H1 (cell line): ENCODE results near the gene RAB4B. TPM values are rescaled to one million over a fixed set of nuclear protein-coding genes. Genes with fewer than 3 reads are reported as not detected.
"Not testable (repeated sequence)": the region's sequence is repeated elsewhere in the genome, so short reads cannot be mapped to it uniquely, and the experiment has no call there.

Experiments used
- CTCF ChIA-PET: fragments of 300-600 bp; sonication (Branson Sonifier 250); formaldehyde crosslinking; loops from one replicate; lab custom pipeline; 2021; ENCODE audit not compliant: partially characterized antibody; lab: Charles Lee
- POLR2A ChIA-PET: fragments of 300-600 bp; sonication (Branson Sonifier 250); formaldehyde crosslinking; loops from one replicate; lab custom pipeline; 2021; ENCODE audit warnings: inconsistent platforms; ENCODE audit not compliant: partially characterized antibody; lab: Charles Lee
- DNase-seq, 2 experiments: peaks; one replicate each; pipeline versions ENCODE4 v3.0.0 to v3.0.0-alpha.2; 2010 to 2022; ENCODE audit warnings: low spot score in 2 of 2, low read depth in 1 of 2, mixed read lengths in 1 of 2
- FAIRE-seq: peaks from 2 replicates; lab custom pipeline; 2011; peaks lifted over from hg19 to GRCh38; lab: Jason Lieb, UNC
- H2AFZ ChIP-seq: 2 replicates; pipeline ENCODE4 v1.8.1; 2012; ENCODE audit warnings: low read length, inconsistent platforms
- H2AK5ac ChIP-seq: 2 replicates; pipeline ENCODE4 v1.6.1; 2013; ENCODE audit warnings: low read depth, low read length
- H2BK120ac ChIP-seq: replicated peaks from 2 replicates; pipeline ENCODE3; 2013; ENCODE audit warnings: low read depth, low read length, inconsistent platforms
- H2BK12ac ChIP-seq: 2 replicates; pipeline ENCODE4 v1.6.1; 2013; ENCODE audit warnings: low read depth, low read length
- H2BK15ac ChIP-seq: 2 replicates; pipeline ENCODE4 v1.6.1; 2013; ENCODE audit warnings: low read length
- H2BK20ac ChIP-seq: 2 replicates; pipeline ENCODE4 v1.6.1; 2013; ENCODE audit warnings: low read length
- H2BK5ac ChIP-seq: 2 replicates; pipeline ENCODE4 v1.6.1; 2013; ENCODE audit warnings: low read depth, low read length
- H3K14ac ChIP-seq: 2 replicates; pipeline ENCODE4 v1.6.1; 2013; ENCODE audit warnings: inconsistent platforms; ENCODE audit not compliant: insufficient read length
- H3K18ac ChIP-seq: 2 replicates; pipeline ENCODE4 v1.6.1; 2013; ENCODE audit warnings: low read length; ENCODE audit errors: extremely low read depth
- H3K23ac ChIP-seq: 2 replicates; pipeline ENCODE4 v1.6.1; 2013; ENCODE audit warnings: inconsistent platforms; ENCODE audit not compliant: insufficient read length
- H3K23me2 ChIP-seq: 2 replicates; pipeline ENCODE4 v1.6.1; 2013; ENCODE audit warnings: low read depth, low read length
- H3K27ac ChIP-seq: 2 replicates; pipeline ENCODE4 v1.6.1; 2011; ENCODE audit warnings: low read depth, low read length, inconsistent platforms
- H3K27me3 ChIP-seq, 4 experiments: replicated peaks in 1 of 4; 1 replicate in 1 of 4; 2 replicates in 3 of 4; pipeline versions ENCODE4 v1.6.1 to v1.8.1; 2011 to 2013; ENCODE audit warnings: low read length in 3 of 4, mild to moderate bottlenecking in 3 of 4, inconsistent platforms in 2 of 4, mixed read lengths in 2 of 4, moderate library complexity in 1 of 4; ENCODE audit not compliant: control insufficient read depth in 3 of 4, insufficient read depth in 3 of 4; ENCODE audit errors: extremely low read depth in 1 of 4
- H3K36me3 ChIP-seq, 4 experiments: 2 replicates each; pipeline versions ENCODE4 v1.6.1 to v1.8.1; 2011 to 2013; ENCODE audit warnings: mild to moderate bottlenecking in 4 of 4, low read length in 3 of 4, moderate library complexity in 2 of 4, control low read depth in 1 of 4, inconsistent platforms in 1 of 4; ENCODE audit not compliant: insufficient read depth in 4 of 4, control insufficient read depth in 2 of 4
- H3K4ac ChIP-seq: replicated peaks from 2 replicates; pipeline ENCODE3; 2013; ENCODE audit warnings: low read length, low read depth, mixed read lengths, inconsistent platforms; ENCODE audit not compliant: insufficient read length
- H3K4me1 ChIP-seq, 4 experiments: replicated peaks in 1 of 4; 1 replicate in 1 of 4; 2 replicates in 3 of 4; pipeline versions ENCODE4 v1.6.1 to v1.8.1; 2011 to 2013; ENCODE audit warnings: low read length in 3 of 4, inconsistent platforms in 2 of 4, mixed read lengths in 1 of 4; ENCODE audit not compliant: insufficient read depth in 4 of 4, control insufficient read depth in 3 of 4
- H3K4me2 ChIP-seq, 2 experiments: 2 replicates each; pipeline versions ENCODE4 v1.6.1 to v1.8.1; 2011 to 2013; ENCODE audit warnings: low read depth in 2 of 2, low read length in 2 of 2, control low read depth in 1 of 2, inconsistent platforms in 1 of 2, mild to moderate bottlenecking in 1 of 2; ENCODE audit not compliant: insufficient read depth in 1 of 2
- H3K4me3 ChIP-seq, 4 experiments: fragments of 200-600, 300-600 bp in 1 of 4; sonication (generic), shearing (Covaris generic), sonication (Bioruptor Twin) in 1 of 4; 2 replicates each; pipeline versions ENCODE4 v1.5.1 to v1.8.1; 2011 to 2016; ENCODE audit warnings: low read length in 4 of 4, low read depth in 3 of 4, control low read depth in 2 of 4, inconsistent platforms in 2 of 4, mild to moderate bottlenecking in 2 of 4, mixed read lengths in 1 of 4, moderate library complexity in 1 of 4; ENCODE audit not compliant: insufficient read depth in 2 of 4; ENCODE audit errors: extremely low read depth in 1 of 4
- H3K56ac ChIP-seq: replicated peaks from 2 replicates; pipeline ENCODE3; 2013; ENCODE audit warnings: low read depth, mild to moderate bottlenecking, mixed read lengths, low read length, inconsistent platforms; ENCODE audit not compliant: insufficient read length
- H3K79me1 ChIP-seq: 2 replicates; pipeline ENCODE4 v1.6.1; 2013; ENCODE audit warnings: low read depth, low read length, control low read depth
- H3K79me2 ChIP-seq, 2 experiments: 2 replicates each; pipeline versions ENCODE4 v1.6.1 to v1.8.1; 2012 to 2013; ENCODE audit warnings: low read length in 2 of 2, mild to moderate bottlenecking in 2 of 2, inconsistent platforms in 1 of 2; ENCODE audit not compliant: insufficient read depth in 2 of 2, control insufficient read depth in 1 of 2
- H3K9ac ChIP-seq, 4 experiments: replicated peaks in 1 of 4; 1 replicate in 1 of 4; 2 replicates in 3 of 4; pipeline versions ENCODE4 v1.6.1 to v1.8.1; 2011 to 2013; ENCODE audit warnings: low read depth in 3 of 4, low read length in 3 of 4, control low read depth in 2 of 4, mild to moderate bottlenecking in 2 of 4, moderate library complexity in 2 of 4, inconsistent platforms in 1 of 4; ENCODE audit errors: extremely low read depth in 1 of 4
- H3K9me3 ChIP-seq, 2 experiments: 2 replicates each; pipeline versions ENCODE4 v1.6.1 to v1.8.1; 2012 to 2013; ENCODE audit warnings: mild to moderate bottlenecking in 2 of 2, moderate library complexity in 2 of 2, control low read depth in 1 of 2, inconsistent platforms in 1 of 2, low read depth in 1 of 2, low read length in 1 of 2, mixed read lengths in 1 of 2; ENCODE audit not compliant: insufficient read depth in 2 of 2
- H4K20me1 ChIP-seq, 2 experiments: replicated peaks in 1 of 2; 2 replicates each; pipeline versions ENCODE3 to v1.8.1; 2011 to 2013; ENCODE audit warnings: inconsistent platforms in 2 of 2, low read length in 2 of 2, mild to moderate bottlenecking in 1 of 2; ENCODE audit not compliant: insufficient read depth in 2 of 2, control insufficient read depth in 1 of 2
- H4K5ac ChIP-seq: 2 replicates; pipeline ENCODE4 v1.6.1; 2013; ENCODE audit warnings: low read length, low read depth, mixed read lengths, inconsistent platforms; ENCODE audit not compliant: insufficient read length
- H4K8ac ChIP-seq: 2 replicates; pipeline ENCODE4 v1.8.0; 2013; ENCODE audit warnings: mild to moderate bottlenecking, moderate library complexity, low read length, inconsistent platforms; ENCODE audit not compliant: insufficient read depth; ENCODE audit errors: extremely low read depth
- H4K91ac ChIP-seq: replicated peaks from 2 replicates; pipeline ENCODE3; 2013; ENCODE audit warnings: low read length, mixed read lengths, inconsistent platforms; ENCODE audit not compliant: insufficient read length
- E2F6 ChIP-seq: IDR thresholded peaks from 2 replicates; pipeline ENCODE4 v1.6.1; 2012; ENCODE audit warnings: inconsistent platforms
- KDM4A ChIP-seq: IDR thresholded peaks from one replicate; pipeline ENCODE4 v1.7.1; 2012; ENCODE audit warnings: low read depth, mild to moderate bottlenecking, moderate library complexity, low read length, inconsistent platforms; ENCODE audit not compliant: severe bottlenecking
- MAX ChIP-seq: IDR thresholded peaks from 2 replicates; pipeline ENCODE4 v1.6.1; 2012; ENCODE audit warnings: inconsistent platforms
- PHF8 ChIP-seq: fragments of 200-600 bp; sonication (generic); conservative IDR thresholded peaks from 2 replicates; pipeline ENCODE4 v1.7.1; 2012; ENCODE audit warnings: low read depth, mild to moderate bottlenecking, inconsistent platforms, low read length, moderate library complexity
- POLR2A ChIP-seq, 2 experiments: IDR thresholded peaks; 1 replicate in 1 of 2; 2 replicates in 1 of 2; pipeline ENCODE4 v1.6.1; 2011; ENCODE audit warnings: low read depth in 2 of 2, low read length in 2 of 2, mild to moderate bottlenecking in 2 of 2; ENCODE audit errors: control extremely low read depth in 1 of 2
- TAF1 ChIP-seq: IDR thresholded peaks from 2 replicates; pipeline ENCODE4 v1.6.1; 2011; ENCODE audit warnings: mild to moderate bottlenecking, low read depth, low read length
- TBP ChIP-seq: IDR thresholded peaks from 2 replicates; pipeline ENCODE4 v1.6.1; 2011; ENCODE audit warnings: low read depth, low read length, improper control_type of control experiment
- WGBS, 2 experiments: shearing (Covaris generic) in 1 of 2; methylation state at CpG; one replicate each; pipeline versions ENCODE4 v1.1.6 to v1.1.7; 2013 to 2015; ENCODE audit warnings: low lambda C conversion rate in 2 of 2, mixed read lengths in 2 of 2, inconsistent platforms in 1 of 2, low coverage in 1 of 2, missing lambda C conversion rate in 1 of 2; ENCODE audit not compliant: insufficient replicate concordance in 2 of 2, insufficient coverage in 1 of 2, insufficient read length in 1 of 2; ENCODE audit errors: extremely low coverage in 1 of 2, missing lambda C conversion rate in 1 of 2; 5-methylcytosine and 5-hydroxymethylcytosine counted together
- polyA plus RNA-seq, 7 experiments: library from polyadenylated mRNA; depleted of rRNA in 3 of 7; stranded (reverse) in 5 of 7; unstranded in 2 of 7; fragments of >200 nt in 5 of 7; fragments of 200-250 nt in 2 of 7; gene quantifications; 1 replicate in 5 of 7; 2 replicates in 1 of 7; 4 replicates in 1 of 7; pipeline versions ENCODE4 v1.2.1 to v1.2.3, GENCODE V29; 2011 to 2013; ENCODE audit warnings: missing spikeins in 2 of 7, mixed read lengths in 2 of 7
- total RNA-seq: library from RNA; stranded (reverse); fragmentation: NEBNext Ultra II Directional; extraction: Animal tissue kit (Norgen Biotek cat#: 25700); gene quantifications from 2 replicates; pipeline ENCODE4 v1.2.1, GENCODE V29; 2021

The RAB4B gene
- total and polyA plus RNA-seq, 2 of the 8 experiments (the other 6 are each of a cell fraction or from before 2014, with no cell fraction given), result 15.9 to 28.6 TPM

GRCh38 chr19:40810649-40811408, 32.8 kb downstream of the RAB4B start:
- H3K9ac ChIP-seq, result peak overlapping the region in 1 of 4 experiments; percentile 39; a peak in 3 of 7 replicates
- H4K8ac ChIP-seq, H3K23ac ChIP-seq, H3K14ac ChIP-seq, H3K9me3 ChIP-seq, H4K5ac ChIP-seq, H3K27me3 ChIP-seq, H3K18ac ChIP-seq, H4K91ac ChIP-seq, H3K56ac ChIP-seq, H2BK15ac ChIP-seq, H2BK20ac ChIP-seq, H2BK12ac ChIP-seq, H2BK5ac ChIP-seq, CTCF ChIA-PET, H2BK120ac ChIP-seq, H3K79me1 ChIP-seq, H2AK5ac ChIP-seq, H3K4ac ChIP-seq: not testable (repeated sequence)
- H3K4me3 ChIP-seq, result peak overlapping the region; percentile 34 to 65 (median 46)
- POLR2A ChIA-PET, result interaction anchor here (0.7 to 2.1 kb wide), 7 partner anchors 9 to 416 kb away, joined by 3 to 11 read pairs (median 5); partner anchors contain the start of genes EGLN2 and RAB4B
- TF ChIP-seq E2F6 (peak; percentile 66), POLR2A (IDR thresholded peaks at IDR 0.05; ENCODE audit: control extremely low read depth in 1 of 2, low read depth in 2 of 2, low read length in 2 of 2) (peak in 1 of 2 experiments; percentile 57; a peak in 2 of 3 replicates), TBP (peak; percentile 25; the same call in 1 of the 2 replicates), KDM4A (peak; percentile 54), MAX (peak; percentile 57; the same call in 1 of the 2 replicates), TAF1 (peak; percentile 20; the same call in 1 of the 2 replicates), PHF8 (0 out of 2 replicates have a peak, but pooled peaks have one; percentile 4)
- peaks cover 6 to 29% (median 15%) of the 10 kb centered on the region in 4 experiments for H3K4me1 ChIP-seq
- DNase-seq (peak in 1 of 2 experiments; percentile 88), FAIRE-seq (peak; percentile 77)
- 0 out of 2 replicates have a peak overlapping the region, but pooled peaks have one; percentile 37 for H2AFZ ChIP-seq
- peaks cover 19 to 24% of the 10 kb centered on the region in 2 experiments for H4K20me1 ChIP-seq
- peaks cover 12% of the 10 kb centered on the region; the same call in 1 of the 2 replicates for H3K23me2 ChIP-seq
- peaks cover 0 to 15% of the 10 kb centered on the region in 2 experiments; a peak in 1 of 4 replicates for H3K79me2 ChIP-seq
- H3K4me2 ChIP-seq, result peak overlapping the region; percentile 86 to 94
- H3K36me3 ChIP-seq, result peaks cover 3 to 18% (median 13%) of the 10 kb centered on the region in 4 experiments; a peak in 6 of 8 replicates
- WGBS, 2 experiments, result 1% methylated on average over 19 of the region's 65 CpGs; no CpG with 5 or more reads in 1 of the 2 experiments
- H3K27ac ChIP-seq, result peak overlapping the region; percentile 51; the same call in 1 of the 2 replicates
